GM23248 (cell line): ENCODE data around the gene PIR.

Experiments
- EZH2 ChIP-seq: fragments of 200-600 bp; sonication (generic); IDR thresholded peaks from 2 replicates; pipeline ENCODE4 v1.6.1; 2018; ENCODE audit warnings: antibody characterized with exemption, mild to moderate bottlenecking; ENCODE audit not compliant: insufficient read depth, poor library complexity, severe bottlenecking
- EZH2phosphoT487 ChIP-seq: fragments of 200-600 bp; sonication (generic); IDR thresholded peaks from 2 replicates; pipeline ENCODE4 v1.6.1; 2018; ENCODE audit warnings: antibody characterized with exemption, moderate library complexity, mild to moderate bottlenecking, low read depth; ENCODE audit not compliant: insufficient read depth

- TF ChIP-seq EZH2phosphoT487 (no peak), EZH2 (no peak)
Measured at GRCh38 chrX:15401378-15401777, 91.8 kb downstream of the PIR start.
